HCT116 (cell line): ENCODE data around the gene DTYMK.

Source experiments
- ATF3 ChIP-seq: IDR thresholded peaks from 2 replicates; pipeline ENCODE4 v1.6.1; 2012
- EGR1 ChIP-seq: IDR thresholded peaks from 2 replicates; pipeline ENCODE4 v1.6.1; 2012; ENCODE audit warnings: low read depth
- EZH2 ChIP-seq: fragments of 200-600 bp; sonication (generic); IDR thresholded peaks from 2 replicates; pipeline ENCODE4 v1.6.1; 2017; ENCODE audit warnings: antibody characterized with exemption, mixed run types
- EZH2phosphoT487 ChIP-seq: fragments of 200-600 bp; IDR thresholded peaks from 2 replicates; pipeline ENCODE4 v1.6.1; 2018; ENCODE audit warnings: antibody characterized with exemption, borderline replicate concordance
- POLR2A ChIP-seq: IDR thresholded peaks from 2 replicates; pipeline ENCODE4 v1.7.0; 2011; ENCODE audit warnings: borderline replicate concordance; ENCODE audit not compliant: insufficient read depth, insufficient read length; ENCODE audit errors: extremely low read depth
- SRF ChIP-seq: IDR thresholded peaks from 2 replicates; pipeline ENCODE4 v1.6.1; 2012; ENCODE audit warnings: low read depth
- YY1 ChIP-seq: IDR thresholded peaks from 2 replicates; pipeline ENCODE4 v1.6.1; 2011; ENCODE audit warnings: low read length, low read depth, moderate library complexity, mild to moderate bottlenecking; ENCODE audit not compliant: insufficient replicate concordance; ENCODE audit errors: extremely low read depth
- ZBTB33 ChIP-seq: IDR thresholded peaks from 2 replicates; pipeline ENCODE4 v1.6.1; 2011; ENCODE audit warnings: mild to moderate bottlenecking, low read length, moderate library complexity; ENCODE audit not compliant: insufficient replicate concordance; ENCODE audit errors: extremely low read depth
- TF ChIP-seq, protein P1 (sequence below), 3 experiments: fragments of 200-600 bp in 1 of 3; sonication (generic) in 1 of 3; IDR thresholded peaks in 2 of 3; conservative IDR thresholded peaks in 1 of 3; 2 replicates each; pipeline ENCODE4 v1.5.1; 2012 to 2017; ENCODE audit warnings: low read depth in 2 of 3, low read length in 2 of 3, antibody characterized with exemption in 1 of 3, borderline replicate concordance in 1 of 3, control low read depth in 1 of 3, mild to moderate bottlenecking in 1 of 3, mixed read lengths in 1 of 3, mixed run types in 1 of 3, moderate library complexity in 1 of 3; ENCODE audit not compliant: insufficient read depth in 1 of 3

DNA sequence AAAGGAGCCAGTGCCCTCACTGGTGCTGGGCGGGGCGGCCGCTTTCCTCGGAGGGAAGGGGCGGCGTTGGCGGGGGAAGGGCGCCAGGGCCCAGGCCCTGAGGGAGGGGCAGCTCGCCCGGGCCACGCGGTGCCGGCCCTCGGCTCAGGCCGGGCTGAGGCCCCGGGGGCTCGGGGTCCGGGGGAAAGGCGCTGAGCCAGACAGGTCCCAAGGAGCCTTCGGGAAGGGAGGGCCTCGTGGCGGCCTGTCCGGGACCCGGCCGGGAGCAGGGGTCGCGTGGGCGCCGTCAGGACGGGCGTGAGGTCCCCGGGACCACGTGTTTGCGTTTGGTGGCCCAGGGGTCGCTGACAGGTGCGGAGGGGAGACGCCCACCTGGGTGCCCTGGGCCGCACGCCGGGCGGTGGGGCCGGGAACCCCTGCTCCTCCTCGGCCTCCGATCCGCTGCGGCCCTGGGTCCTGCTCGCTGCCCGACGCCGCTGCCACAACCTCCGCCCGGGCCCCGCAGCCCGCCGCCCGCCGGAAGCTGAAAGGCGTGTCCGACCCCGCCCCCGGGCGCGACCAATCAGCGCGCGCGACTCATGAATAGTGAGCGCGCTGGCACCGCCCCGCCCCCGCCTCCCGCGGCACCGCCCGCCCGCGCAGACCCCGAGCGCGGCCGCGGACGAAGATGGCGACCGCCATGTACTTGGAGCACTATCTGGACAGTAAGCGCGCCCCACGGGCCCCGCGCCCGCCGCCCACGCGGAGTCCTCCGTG, 15.0 kb upstream of the DTYMK start, which contains the start of gene ING5:
- peak; percentile 49 for TF ChIP-seq POLR2A
- peak; percentile 90 for TF ChIP-seq YY1
- TF ChIP-seq, protein P1, sequence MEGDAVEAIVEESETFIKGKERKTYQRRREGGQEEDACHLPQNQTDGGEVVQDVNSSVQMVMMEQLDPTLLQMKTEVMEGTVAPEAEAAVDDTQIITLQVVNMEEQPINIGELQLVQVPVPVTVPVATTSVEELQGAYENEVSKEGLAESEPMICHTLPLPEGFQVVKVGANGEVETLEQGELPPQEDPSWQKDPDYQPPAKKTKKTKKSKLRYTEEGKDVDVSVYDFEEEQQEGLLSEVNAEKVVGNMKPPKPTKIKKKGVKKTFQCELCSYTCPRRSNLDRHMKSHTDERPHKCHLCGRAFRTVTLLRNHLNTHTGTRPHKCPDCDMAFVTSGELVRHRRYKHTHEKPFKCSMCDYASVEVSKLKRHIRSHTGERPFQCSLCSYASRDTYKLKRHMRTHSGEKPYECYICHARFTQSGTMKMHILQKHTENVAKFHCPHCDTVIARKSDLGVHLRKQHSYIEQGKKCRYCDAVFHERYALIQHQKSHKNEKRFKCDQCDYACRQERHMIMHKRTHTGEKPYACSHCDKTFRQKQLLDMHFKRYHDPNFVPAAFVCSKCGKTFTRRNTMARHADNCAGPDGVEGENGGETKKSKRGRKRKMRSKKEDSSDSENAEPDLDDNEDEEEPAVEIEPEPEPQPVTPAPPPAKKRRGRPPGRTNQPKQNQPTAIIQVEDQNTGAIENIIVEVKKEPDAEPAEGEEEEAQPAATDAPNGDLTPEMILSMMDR (IDR thresholded peaks at IDR 0.05 in 2 of 3, conservative IDR thresholded peaks at IDR 0.05 in 1 of 3; ENCODE audit: borderline replicate concordance in 1 of 3, insufficient read depth in 1 of 3, low read depth in 2 of 3, low read length in 2 of 3): peak in 1 of 3 experiments; percentile 32; a peak in 1 of 6 replicates
- no peak for TF ChIP-seq SRF
- peak; percentile 28; the same call in 1 of the 2 replicates for TF ChIP-seq EGR1
- no peak for TF ChIP-seq ATF3
- TF ChIP-seq EZH2phosphoT487: no peak
- TF ChIP-seq EZH2: no peak
- no peak for TF ChIP-seq ZBTB33
